RKO (cell line): ENCODE results near the gene DPF3.
"Not testable (repeated sequence)": the region's sequence is repeated elsewhere in the genome, so short reads cannot be mapped to it uniquely, and the experiment has no call there.

Source experiments
- DNase-seq: peaks from one replicate; pipeline ENCODE4 v3.0.0-alpha.2; 2016; ENCODE audit warnings: low spot score

Gene DPF3

GRCh38 chr14:72880820-72881219 is 13.1 kb downstream of the DPF3 start:
- DNase-seq = no peak

GRCh38 chr14:72880164-72880563 is 13.7 kb downstream of the DPF3 start:
- DNase-seq = no peak

- DNase-seq = no peak
Measured at GRCh38 chr14:72879431-72879830, 14.5 kb downstream of the DPF3 start.

GRCh38 chr14:72878746-72879145 is 15.2 kb downstream of the DPF3 start:
- no peak for DNase-seq

- DNase-seq = no peak
Measured at GRCh38 chr14:72876710-72877063, 17.2 kb downstream of the DPF3 start.

- DNase-seq = no peak
Measured at GRCh38 chr14:72876005-72876709, 17.7 kb downstream of the DPF3 start.

GRCh38 chr14:72870878-72871277 is 23.0 kb downstream of the DPF3 start:
- DNase-seq = not testable (repeated sequence)

GRCh38 chr14:72869407-72870329 is 24.2 kb downstream of the DPF3 start:
- DNase-seq = no peak

- no peak for DNase-seq
Measured at GRCh38 chr14:72868500-72868899, 25.4 kb downstream of the DPF3 start.

GRCh38 chr14:72864712-72865365 is 29.1 kb downstream of the DPF3 start:
- DNase-seq = no peak

- DNase-seq = no peak
Measured at GRCh38 chr14:72863216-72864006, 30.5 kb downstream of the DPF3 start.

- DNase-seq = no peak
Measured at GRCh38 chr14:72856530-72857266, 37.2 kb downstream of the DPF3 start.

GRCh38 chr14:72855913-72856312 is 38.0 kb downstream of the DPF3 start:
- DNase-seq = no peak

GRCh38 chr14:72852194-72852593 is 41.7 kb downstream of the DPF3 start:
- DNase-seq = no peak

GRCh38 chr14:72851635-72852034 is 42.3 kb downstream of the DPF3 start:
- no peak for DNase-seq

- no peak for DNase-seq
Measured at GRCh38 chr14:72850360-72850759, 43.5 kb downstream of the DPF3 start.

GRCh38 chr14:72849222-72849621 is 44.7 kb downstream of the DPF3 start:
- DNase-seq = no peak

GRCh38 chr14:72847721-72848120 is 46.2 kb downstream of the DPF3 start:
- DNase-seq = no peak

- DNase-seq = no peak
Measured at GRCh38 chr14:72845683-72846082, 48.2 kb downstream of the DPF3 start.

GRCh38 chr14:72845196-72845595 is 48.7 kb downstream of the DPF3 start:
- no peak for DNase-seq

GRCh38 chr14:72844524-72844923 is 49.4 kb downstream of the DPF3 start:
- DNase-seq = no peak
